ENCODE data around the gene WNT7B.

Gene WNT7B

GRCh38 chr22:45953178-45953577 lies 23.8 kb downstream of the WNT7B start:
- no peak for DNase-seq (ENCODE audit: low read depth in 2 of 2)

GRCh38 chr22:45952553-45952952 lies 24.4 kb downstream of the WNT7B start:
- DNase-seq (ENCODE audit: low read depth in 2 of 2): no peak

GRCh38 chr22:45952151-45952550 lies 24.8 kb downstream of the WNT7B start:
- DNase-seq (ENCODE audit: low read depth in 2 of 2): no peak

GRCh38 chr22:45949891-45950290 lies 27.1 kb downstream of the WNT7B start:
- no peak for DNase-seq (ENCODE audit: low read depth in 2 of 2)

- no peak for DNase-seq (ENCODE audit: low read depth in 2 of 2)
Measured at GRCh38 chr22:45949258-45949870, 27.6 kb downstream of the WNT7B start.

- DNase-seq (ENCODE audit: low read depth in 2 of 2): no peak
Measured at GRCh38 chr22:45948081-45948648, 28.8 kb downstream of the WNT7B start.

GRCh38 chr22:45946805-45947600 lies 30.0 kb downstream of the WNT7B start:
- DNase-seq (ENCODE audit: low read depth in 2 of 2): no peak

GRCh38 chr22:45945621-45946106 lies 31.3 kb downstream of the WNT7B start:
- no peak for DNase-seq (ENCODE audit: low read depth in 2 of 2)

GRCh38 chr22:45942787-45943493 lies 34.0 kb downstream of the WNT7B start:
- DNase-seq (ENCODE audit: low read depth in 2 of 2): no peak

GRCh38 chr22:45942344-45942743 lies 34.6 kb downstream of the WNT7B start:
- DNase-seq (ENCODE audit: low read depth in 2 of 2): no peak

GRCh38 chr22:45938913-45939312 lies 38.0 kb downstream of the WNT7B start:
- DNase-seq (ENCODE audit: low read depth in 2 of 2): no peak

- no peak for DNase-seq (ENCODE audit: low read depth in 2 of 2)
Measured at GRCh38 chr22:45937960-45938359, 39.0 kb downstream of the WNT7B start.

- no peak for DNase-seq (ENCODE audit: low read depth in 2 of 2)
Measured at GRCh38 chr22:45935573-45935972, 41.4 kb downstream of the WNT7B start.

GRCh38 chr22:45934659-45935341 lies 42.2 kb downstream of the WNT7B start:
- DNase-seq (ENCODE audit: low read depth in 2 of 2): no peak

- DNase-seq (ENCODE audit: low read depth in 2 of 2): no peak
Measured at GRCh38 chr22:45934168-45934564, 42.8 kb downstream of the WNT7B start.

GRCh38 chr22:45933506-45934167 lies 43.3 kb downstream of the WNT7B start:
- DNase-seq (ENCODE audit: low read depth in 2 of 2): no peak

- DNase-seq (ENCODE audit: low read depth in 2 of 2): no peak
Measured at GRCh38 chr22:45932071-45932470, 44.9 kb downstream of the WNT7B start.

GRCh38 chr22:45931042-45931441 lies 45.9 kb downstream of the WNT7B start:
- DNase-seq (ENCODE audit: low read depth in 2 of 2): no peak

GRCh38 chr22:45930324-45930723 lies 46.6 kb downstream of the WNT7B start:
- DNase-seq (ENCODE audit: low read depth in 2 of 2): no peak

- no peak for DNase-seq (ENCODE audit: low read depth in 2 of 2)
Measured at GRCh38 chr22:45929649-45930048, 47.3 kb downstream of the WNT7B start.

- DNase-seq (ENCODE audit: low read depth in 2 of 2): no peak
Measured at GRCh38 chr22:45928726-45929368, 48.1 kb downstream of the WNT7B start.
